GM21381 (cell line): ENCODE data around the gene MTFP1.
"Not testable (repeated sequence)": the region's sequence is repeated elsewhere in the genome, so short reads cannot be mapped to it uniquely, and the experiment has no call there.

Experiments used
- ATAC-seq: cut with Tn5 transposase; IDR thresholded peaks from one replicate; pipeline ENCODE4 v1.9.1; 2021; ENCODE audit warnings: mild to moderate bottlenecking, moderate library complexity; ENCODE audit not compliant: unreplicated experiment

Gene MTFP1

GRCh38 chr22:30424534-30425326 is 838 bp upstream of the MTFP1 start:
- no peak for ATAC-seq

GRCh38 chr22:30425327-30425615 is 297 bp upstream of the MTFP1 start:
- ATAC-seq, result no peak

DNA sequence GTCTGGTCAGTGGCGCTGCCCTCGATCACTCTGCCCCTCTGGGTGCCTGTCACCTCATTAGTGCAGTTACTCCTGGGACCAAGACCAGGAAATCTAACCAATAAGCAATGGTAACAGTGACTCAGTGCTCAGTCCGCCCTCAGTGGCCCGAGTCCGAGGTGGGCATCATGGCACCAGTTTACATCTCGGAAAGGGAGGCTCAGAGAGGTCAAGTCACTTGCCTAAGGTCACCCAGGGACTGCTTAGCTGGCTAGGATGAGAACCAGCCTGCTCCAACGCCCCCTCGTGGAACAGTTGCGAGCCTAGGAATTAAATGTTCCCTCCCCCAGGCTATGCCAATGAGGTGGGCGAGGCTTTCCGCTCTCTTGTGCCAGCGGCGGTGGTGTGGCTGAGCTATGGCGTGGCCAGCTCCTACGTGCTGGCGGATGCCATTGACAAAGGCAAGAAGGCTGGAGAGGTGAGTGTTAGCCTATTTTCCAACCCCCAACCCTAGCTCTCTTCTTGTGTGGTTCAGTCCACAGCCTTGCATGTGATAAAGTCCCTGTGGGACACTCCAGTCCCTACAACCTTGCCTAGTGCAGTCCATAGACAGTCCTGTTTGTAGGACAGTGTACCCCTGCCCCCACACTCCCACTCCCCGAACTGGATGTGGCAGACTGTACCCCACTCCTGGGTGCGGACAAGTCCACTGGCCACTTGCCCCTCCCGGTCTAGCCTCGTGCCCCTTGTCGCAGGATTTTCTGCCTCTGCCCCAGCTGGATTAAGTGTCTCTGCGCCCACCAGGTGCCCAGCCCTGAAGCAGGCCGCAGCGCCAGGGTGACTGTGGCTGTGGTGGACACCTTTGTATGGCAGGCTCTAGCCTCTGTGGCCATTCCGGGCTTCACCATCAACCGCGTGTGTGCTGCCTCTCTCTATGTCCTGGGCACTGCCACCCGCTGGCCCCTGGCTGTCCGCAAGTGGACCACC is 1.1 kb downstream of the MTFP1 start:
- ATAC-seq, result no peak

- no peak for ATAC-seq
Measured at GRCh38 chr22:30427871-30428270, 2.3 kb downstream of the MTFP1 start.

DNA sequence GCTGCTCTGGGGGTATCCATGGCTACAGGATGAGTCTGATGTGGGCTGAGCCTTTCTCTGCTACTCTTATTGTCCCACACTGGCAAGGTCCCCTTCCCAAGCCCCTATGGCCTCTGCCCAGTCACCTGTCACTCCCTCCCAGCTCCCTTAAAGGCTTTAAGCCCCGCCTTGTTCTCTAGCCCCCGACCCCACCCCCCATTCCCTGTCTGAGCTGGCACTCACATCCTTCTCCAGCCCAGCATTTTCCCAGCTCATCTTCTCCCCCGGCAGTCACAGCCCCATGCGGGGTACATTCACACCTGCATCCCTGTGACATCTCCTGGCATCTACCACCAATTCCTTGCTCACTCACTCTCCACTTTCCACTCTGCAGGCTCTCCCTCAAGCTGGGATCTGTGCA is 4.3 kb downstream of the MTFP1 start:
- ATAC-seq, result no peak

DNA sequence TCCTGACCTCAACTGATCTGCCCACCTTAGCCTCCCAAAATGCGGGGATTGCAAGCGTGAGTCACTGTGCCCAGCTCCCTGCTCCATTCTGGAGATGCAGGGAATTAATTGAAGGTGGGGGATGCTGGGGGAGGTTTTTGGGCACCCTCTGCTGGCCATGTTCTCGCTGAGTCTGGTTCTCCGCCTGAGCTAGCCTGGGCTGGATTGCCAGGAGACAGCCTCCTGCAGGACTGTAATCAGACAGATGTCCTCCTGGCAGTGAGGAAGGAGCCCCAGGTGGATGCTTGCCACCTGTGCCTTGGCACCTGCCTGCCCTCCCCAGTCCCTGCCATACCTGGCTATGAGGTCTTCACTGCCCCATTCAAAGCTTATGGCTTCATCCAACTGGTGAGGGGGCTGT is 5.4 kb downstream of the MTFP1 start:
- ATAC-seq, result no peak

GRCh38 chr22:30432096-30432495 is 6.5 kb downstream of the MTFP1 start:
- no peak for ATAC-seq

GRCh38 chr22:30432520-30432919 is 7.0 kb downstream of the MTFP1 start:
- ATAC-seq, result no peak

GRCh38 chr22:30433227-30433626 is 7.7 kb downstream of the MTFP1 start:
- no peak for ATAC-seq

- ATAC-seq, result no peak
Measured at GRCh38 chr22:30433773-30434172, 8.2 kb downstream of the MTFP1 start.

GRCh38 chr22:30434843-30435242 is 9.3 kb downstream of the MTFP1 start:
- ATAC-seq, result no peak

DNA sequence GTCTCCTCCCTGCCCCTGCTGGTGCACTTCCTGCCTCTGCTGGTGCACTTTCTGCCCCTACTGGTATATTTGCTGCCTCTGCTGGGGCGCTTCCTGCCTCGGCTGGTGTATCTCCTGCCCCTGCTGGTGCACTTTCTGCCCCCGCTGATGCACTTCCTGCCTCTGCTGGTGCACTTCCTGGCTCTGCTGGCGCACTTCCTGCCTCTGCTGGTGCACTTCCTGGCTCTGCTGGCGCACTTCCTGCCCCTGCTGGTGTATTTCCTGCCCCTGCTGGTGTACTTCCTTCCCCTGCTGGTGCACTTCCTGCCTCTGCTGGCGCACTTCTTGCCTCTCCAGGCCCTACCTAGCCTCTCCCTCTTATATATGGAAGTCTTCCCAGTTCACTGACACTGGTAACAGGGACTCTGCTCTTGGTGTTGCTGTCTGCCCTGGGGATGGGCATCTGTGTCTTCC is 10.1 kb downstream of the MTFP1 start:
- ATAC-seq, result no peak

- no peak for ATAC-seq
Measured at GRCh38 chr22:30436196-30436595, 10.6 kb downstream of the MTFP1 start.

GRCh38 chr22:30438559-30438958 is 13.0 kb downstream of the MTFP1 start:
- no peak for ATAC-seq

GRCh38 chr22:30439226-30439625 is 13.7 kb downstream of the MTFP1 start:
- no peak for ATAC-seq

DNA sequence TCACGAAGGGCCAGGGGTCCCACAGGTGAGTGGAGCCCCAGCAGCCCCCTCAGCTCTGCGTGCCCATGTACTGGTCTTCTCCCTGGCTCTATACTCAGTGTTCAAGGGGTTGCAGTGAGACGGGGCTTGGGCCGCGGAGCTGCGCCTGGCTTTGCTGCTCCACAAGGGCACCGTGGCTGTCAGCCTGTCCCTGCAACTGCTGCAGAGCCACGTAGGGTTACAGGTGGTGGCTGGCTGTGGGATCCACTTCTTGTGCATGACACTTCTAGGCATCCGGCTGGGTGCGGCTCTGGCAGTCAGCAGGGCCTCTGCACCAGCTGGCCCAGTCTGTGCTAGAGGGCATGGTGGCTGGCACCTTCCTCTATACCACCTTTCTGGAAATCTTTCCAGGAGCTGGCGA is 14.3 kb downstream of the MTFP1 start:
- ATAC-seq, result no peak

DNA sequence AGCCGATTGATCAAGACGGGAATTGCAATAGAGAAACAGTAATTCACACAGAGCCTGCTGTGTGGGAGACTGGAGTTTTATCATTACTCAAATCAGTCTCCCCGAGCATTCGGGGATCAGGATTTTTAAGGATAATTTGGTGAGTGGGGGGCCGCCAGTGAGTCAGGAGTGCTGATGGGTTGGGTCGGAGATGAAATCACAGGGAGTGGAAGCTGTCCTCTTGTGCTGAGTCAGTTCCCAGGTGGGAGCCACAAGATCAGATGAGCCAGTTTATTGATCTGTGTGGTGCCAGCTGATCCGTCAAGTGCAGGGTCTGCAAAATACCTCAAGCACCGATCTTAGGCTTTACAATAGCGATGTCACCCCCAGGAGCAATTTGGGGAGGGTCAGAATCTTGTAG is 15.5 kb downstream of the MTFP1 start:
- ATAC-seq, result no peak

DNA sequence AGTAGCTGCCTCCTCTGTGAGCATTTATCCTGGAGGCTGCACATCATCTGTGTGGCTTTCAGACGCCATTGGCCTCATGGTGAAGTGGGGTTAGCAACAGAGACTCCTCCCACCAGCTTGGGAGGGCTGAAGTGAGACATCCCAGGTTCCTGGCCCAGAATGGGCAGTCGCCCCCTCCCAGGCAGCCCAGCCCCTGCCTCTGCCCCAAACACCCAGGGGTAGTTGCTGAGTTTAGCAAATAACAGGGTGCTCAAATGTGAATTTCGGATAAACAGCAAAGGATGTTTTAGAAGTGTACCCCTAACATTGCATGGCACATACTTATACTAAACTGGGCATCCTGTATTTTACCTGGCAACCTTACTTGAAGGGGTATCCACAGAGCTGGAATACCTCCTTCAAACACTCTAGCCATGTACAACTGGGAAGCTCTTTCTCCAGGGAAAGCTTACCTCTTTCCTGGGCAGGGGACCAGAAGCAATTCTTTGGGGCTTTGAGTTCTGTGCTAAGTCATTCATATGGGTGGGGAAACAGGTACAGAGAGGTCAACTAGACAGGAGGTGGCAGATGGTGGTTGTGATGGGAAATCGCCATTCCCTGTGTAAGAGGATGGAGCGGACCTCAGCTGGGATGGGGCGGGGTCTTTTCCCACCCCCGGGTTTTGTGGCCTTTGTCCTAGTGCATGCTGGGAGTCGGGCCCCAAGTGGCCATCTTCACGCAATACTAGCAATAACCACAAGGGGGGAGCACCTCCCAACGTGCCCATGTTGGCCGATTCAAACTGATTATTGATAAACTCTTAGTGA is 19.3 kb downstream of the MTFP1 start:
- no peak for ATAC-seq

DNA sequence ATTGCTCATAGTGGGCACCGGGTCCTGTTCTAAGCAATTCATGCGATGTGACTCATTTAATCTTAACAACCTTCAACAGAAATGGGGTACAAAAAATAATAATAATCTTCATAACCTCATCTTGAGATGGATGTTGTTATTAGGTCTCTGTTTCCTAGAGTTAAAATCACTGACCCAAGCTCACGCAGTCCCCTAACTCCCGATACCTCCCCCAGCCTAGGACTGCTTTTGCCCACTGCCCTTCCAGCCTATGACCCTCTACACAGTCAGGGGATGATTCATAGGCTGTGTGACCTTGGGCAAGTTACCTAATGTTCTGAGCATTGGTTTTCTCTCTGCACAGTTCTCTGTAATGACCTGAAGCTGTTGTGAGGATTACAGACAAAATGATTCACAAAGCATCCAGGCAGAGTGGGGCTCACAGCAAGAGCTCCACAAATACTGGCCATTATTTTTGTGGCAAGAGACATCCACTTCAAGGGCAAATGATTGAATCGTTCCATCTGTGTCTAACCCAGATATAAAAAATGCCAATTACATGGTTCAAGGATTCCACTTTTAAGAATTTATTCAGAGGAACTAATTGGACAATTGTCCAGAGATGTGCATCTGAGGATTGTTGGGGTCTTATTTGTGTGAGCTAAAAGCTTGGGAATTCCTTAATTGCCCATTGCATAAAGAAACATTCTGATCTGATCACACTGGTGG is 20.0 kb downstream of the MTFP1 start:
- no peak for ATAC-seq

DNA sequence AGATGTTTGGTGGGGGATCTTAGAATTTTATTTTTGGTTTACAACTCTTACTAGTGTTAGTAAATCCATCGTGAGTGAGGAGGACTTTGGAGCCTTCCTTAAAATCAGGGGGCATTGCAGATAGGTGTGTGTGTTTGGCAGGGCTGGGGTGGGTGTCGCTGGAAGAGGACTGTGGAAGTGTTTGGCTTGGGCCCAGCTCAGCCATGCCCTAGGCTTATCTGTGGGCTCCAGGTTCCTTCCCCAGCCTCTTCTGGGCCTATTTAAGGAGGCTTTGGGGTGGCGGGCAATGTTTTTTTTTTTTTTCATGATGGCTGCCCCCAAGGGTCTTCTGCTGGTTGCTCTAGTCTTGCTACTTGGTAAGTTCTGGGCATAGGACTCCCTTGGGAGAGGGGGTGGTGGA is 22.1 kb downstream of the MTFP1 start:
- no peak for ATAC-seq

DNA sequence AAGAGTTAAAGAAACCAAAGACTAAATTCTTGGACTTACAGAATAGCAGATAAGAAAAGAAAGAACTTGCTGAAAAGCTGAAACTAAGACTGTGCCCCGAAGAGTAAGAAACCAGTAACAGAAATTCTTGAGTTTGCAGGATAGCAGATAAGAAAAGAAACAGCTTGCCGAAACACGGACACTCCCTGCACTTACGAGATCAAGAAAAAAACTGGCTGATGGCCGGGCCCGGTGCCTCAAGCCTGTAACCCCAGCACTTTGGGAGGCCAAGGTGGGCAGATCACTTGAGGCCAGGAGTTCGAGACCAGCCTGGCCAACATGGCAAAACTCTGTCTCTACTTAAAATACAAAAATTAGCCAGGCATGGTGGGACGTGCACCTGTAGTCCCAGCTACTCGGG is 25.9 kb downstream of the MTFP1 start:
- ATAC-seq, result not testable (repeated sequence)
